Neural cell (in vitro differentiated cells): ENCODE data around the gene PKHD1. TPM values are rescaled to one million over a fixed set of nuclear protein-coding genes. Genes with fewer than 3 reads are reported as not detected.

ENCODE experiments used
- H2AFZ ChIP-seq: fragments of 200-600, 300-800 bp; sonication (generic), shearing (Covaris generic); 2 replicates; pipeline ENCODE4 v1.6.0; 2014; ENCODE audit warnings: low read depth, mild to moderate bottlenecking, antibody characterized with exemption, low read length, moderate library complexity
- H3F3A ChIP-seq: fragments of 200-600 bp; shearing (Covaris generic); 2 replicates; pipeline ENCODE4 v1.6.1; 2016; ENCODE audit warnings: mild to moderate bottlenecking, moderate library complexity, mixed read lengths, antibody characterized with exemption, low read length; ENCODE audit not compliant: insufficient read depth, poor library complexity, severe bottlenecking
- H3K27ac ChIP-seq: fragments of 200-600, 300-800 bp; sonication (generic), shearing (Covaris generic); 2 replicates; pipeline ENCODE4 v1.5.1; 2014; ENCODE audit warnings: mild to moderate bottlenecking, low read length, moderate library complexity
- H3K27me3 ChIP-seq: fragments of 300-800, 200-600 bp; sonication (generic), shearing (Covaris generic); 2 replicates; pipeline ENCODE4 v1.6.0; 2014; ENCODE audit warnings: mild to moderate bottlenecking, low read depth, low read length, moderate library complexity; ENCODE audit not compliant: insufficient read depth
- H3K36me3 ChIP-seq: fragments of 300-800, 200-600 bp; sonication (generic), shearing (Covaris generic); 2 replicates; pipeline ENCODE4 v1.5.1; 2014; ENCODE audit warnings: mild to moderate bottlenecking, antibody characterized with exemption, low read length, moderate library complexity; ENCODE audit not compliant: insufficient read depth
- H3K4me2 ChIP-seq: fragments of 300-800, 200-600 bp; sonication (generic), shearing (Covaris generic); 2 replicates; pipeline ENCODE4 v1.6.0; 2014; ENCODE audit warnings: mild to moderate bottlenecking, low read length
- H3K4me3 ChIP-seq: fragments of 300-800, 200-600 bp; sonication (generic), shearing (Covaris generic); 2 replicates; pipeline ENCODE4 v1.5.1; 2014; ENCODE audit warnings: mild to moderate bottlenecking, low read length, moderate library complexity
- H3K79me2 ChIP-seq: fragments of 200-600 bp; shearing (Covaris generic); replicated peaks from 2 replicates; pipeline ENCODE4 v1.6.0; 2014; ENCODE audit warnings: mild to moderate bottlenecking, low read length, moderate library complexity; ENCODE audit not compliant: insufficient read depth
- H3K9ac ChIP-seq: fragments of 300-800, 200-600 bp; sonication (generic), shearing (Covaris generic); 2 replicates; pipeline ENCODE4 v1.6.1; 2016; ENCODE audit warnings: mild to moderate bottlenecking, low read length, mixed read lengths
- H3K9me2 ChIP-seq: fragments of 200-600 bp; shearing (Covaris generic); 2 replicates; pipeline ENCODE4 v1.6.1; 2016; ENCODE audit warnings: mild to moderate bottlenecking, low read length, mixed read lengths; ENCODE audit not compliant: insufficient read depth
- H3K9me3 ChIP-seq: fragments of 200-600, 300-800 bp; sonication (generic), shearing (Covaris generic); 2 replicates; pipeline ENCODE4 v1.6.1; 2016; ENCODE audit warnings: mild to moderate bottlenecking, mixed run types, low read length, moderate library complexity, mixed read lengths
- H4K20me1 ChIP-seq: fragments of 200-600 bp; shearing (Covaris generic); 2 replicates; pipeline ENCODE4 v1.6.1; 2016; ENCODE audit warnings: mild to moderate bottlenecking, mixed run types; ENCODE audit not compliant: insufficient read depth
- CTCF ChIP-seq: fragments of 450-650 bp; IDR thresholded peaks from 2 replicates; pipeline ENCODE4 v1.5.1; 2014; ENCODE audit warnings: antibody characterized with exemption, mild to moderate bottlenecking, moderate library complexity; ENCODE audit not compliant: poor library complexity, severe bottlenecking
- EP300 ChIP-seq: fragments of 450-650 bp; conservative IDR thresholded peaks from 2 replicates; pipeline ENCODE4 v1.6.1; 2014; ENCODE audit warnings: antibody characterized with exemption, mild to moderate bottlenecking, moderate library complexity; ENCODE audit not compliant: poor library complexity, severe bottlenecking
- EZH2 ChIP-seq: fragments of 200-600, 300-800 bp; shearing (Covaris generic), sonication (generic); IDR thresholded peaks from 2 replicates; pipeline ENCODE4 v1.6.1; 2014; ENCODE audit warnings: antibody characterized with exemption, low read length, borderline replicate concordance, mild to moderate bottlenecking; ENCODE audit not compliant: insufficient read depth, poor library complexity, severe bottlenecking
- MXI1 ChIP-seq: fragments of 450-650 bp; conservative IDR thresholded peaks from 2 replicates; pipeline ENCODE4 v1.6.1; 2014; ENCODE audit warnings: antibody characterized with exemption, mild to moderate bottlenecking; ENCODE audit not compliant: poor library complexity, severe bottlenecking
- POLR2AphosphoS5 ChIP-seq: IDR thresholded peaks from 2 replicates; pipeline ENCODE4 v1.6.1; 2012
- RAD21 ChIP-seq: fragments of 450-650 bp; conservative IDR thresholded peaks from 2 replicates; pipeline ENCODE4 v1.6.1; 2014; ENCODE audit warnings: antibody characterized with exemption, mild to moderate bottlenecking, moderate library complexity
- REST ChIP-seq: IDR thresholded peaks from 2 replicates; pipeline ENCODE4 v1.6.1; 2012; ENCODE audit warnings: borderline replicate concordance
- SMC3 ChIP-seq: fragments of 450-650 bp; conservative IDR thresholded peaks from 2 replicates; pipeline ENCODE4 v1.6.1; 2014; ENCODE audit warnings: antibody characterized with exemption, mild to moderate bottlenecking, moderate library complexity; ENCODE audit not compliant: poor library complexity
- TAF1 ChIP-seq: IDR thresholded peaks from 2 replicates; pipeline ENCODE4 v1.6.1; 2012; ENCODE audit warnings: low read depth
- polyA plus RNA-seq: library from polyadenylated mRNA; depleted of rRNA; stranded (reverse); fragments of >200 nt; gene quantifications from 2 replicates; pipeline ENCODE4 v1.2.3, GENCODE V29; 2014

Gene PKHD1
- polyA plus RNA-seq, 1 donor from 2014 or later, result not detected

DNA sequence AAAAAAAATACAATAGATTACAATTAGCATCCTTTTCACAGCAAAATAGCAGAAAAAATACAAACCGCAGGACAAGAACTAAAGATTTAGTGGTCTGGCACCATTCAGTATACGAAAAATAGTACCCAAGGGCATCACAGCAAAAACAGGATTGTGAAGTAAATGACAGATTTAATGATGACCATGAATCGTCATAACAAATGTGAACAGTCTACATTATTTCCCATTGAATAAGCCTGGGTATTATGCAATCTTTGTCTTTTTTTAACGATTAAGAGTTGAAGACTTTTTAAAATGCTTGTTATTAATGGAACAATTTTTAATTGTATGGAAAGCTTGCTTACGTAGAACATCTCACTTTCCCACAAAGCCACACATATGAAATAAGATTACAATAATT lies 432.8 kb downstream of the PKHD1 start:
- Histone ChIP-seq H3K79me2 (no peaks in the 10 kb centered on the region), H3K9me2 (no peaks in the 10 kb centered on the region), H3K4me2 (no peak overlapping the region), H3K4me3 (no peak overlapping the region), H3K27ac (no peak overlapping the region), H3K36me3 (no peaks in the 10 kb centered on the region), H2AFZ (no peak overlapping the region), H3F3A (no peaks in the 10 kb centered on the region), H3K9me3 (no peaks in the 10 kb centered on the region), H3K27me3 (no peaks in the 10 kb centered on the region), H3K9ac (no peak overlapping the region), H4K20me1 (no peaks in the 10 kb centered on the region)
- TF ChIP-seq SMC3 (no peak), EP300 (no peak), CTCF (no peak), MXI1 (no peak), REST (no peak)

GRCh38 chr6:51651132-51651817 lies 436.1 kb downstream of the PKHD1 start:
- no peak for TF ChIP-seq REST
- no peak for TF ChIP-seq TAF1
- TF ChIP-seq MXI1, result no peak
- no peak for TF ChIP-seq EZH2
- no peak for TF ChIP-seq CTCF
- no peak for TF ChIP-seq SMC3
- no peak for TF ChIP-seq RAD21
- TF ChIP-seq EP300, result no peak
- no peak for TF ChIP-seq POLR2AphosphoS5
- Histone ChIP-seq H3K4me3 (no peak overlapping the region), H4K20me1 (no peaks in the 10 kb centered on the region), H3K79me2 (no peaks in the 10 kb centered on the region), H3K36me3 (no peaks in the 10 kb centered on the region), H3K9ac (no peak overlapping the region), H3F3A (no peaks in the 10 kb centered on the region), H3K27ac (no peak overlapping the region), H2AFZ (no peak overlapping the region), H3K4me2 (no peak overlapping the region), H3K27me3 (no peaks in the 10 kb centered on the region), H3K9me3 (no peaks in the 10 kb centered on the region), H3K9me2 (no peaks in the 10 kb centered on the region)
